ENCODE results near the gene TENT5A. TPM values are rescaled to one million over a fixed set of nuclear protein-coding genes. Genes with fewer than 3 reads are reported as not detected.

TENT5A gene
- total and polyA plus RNA-seq, 2 donors (not counting 3 experiments of a cell fraction or from before 2014, with no cell fraction given), result 0.26 to 1.2 TPM

- intact Hi-C loops (cut with micrococcal nuclease), result loop anchor here (5.0 kb wide), 6 partner anchors 267 to 1543 kb away; no protein-coding TSS in a partner anchor
- no peaks in the 10 kb centered on the region for H3K9me3 ChIP-seq (replicated peaks; ENCODE audit: control insufficient read depth, insufficient read depth, low read length)
- no peak overlapping the region for H3K27ac ChIP-seq (ENCODE audit: insufficient read depth, low read depth, low read length)
- no peaks in the 10 kb centered on the region for H3K36me3 ChIP-seq (ENCODE audit: control insufficient read depth in 2 of 2, extremely low read depth in 1 of 2, insufficient read depth in 2 of 2, low read length in 2 of 2)
- H3K4me3 ChIP-seq (replicated peaks in 1 of 3; ENCODE audit: insufficient read depth in 1 of 3, low read depth in 1 of 3, low read length in 3 of 3), result no peak overlapping the region
- ChIA-PET POLR2A (no interaction called here), CTCF (interaction anchor here (2.2 to 2.8 kb wide), 2 partner anchors 251 to 1149 kb away, joined by 11 to 17 read pairs; no protein-coding TSS in a partner anchor)
- no peaks in the 10 kb centered on the region for H4K20me1 ChIP-seq (replicated peaks; ENCODE audit: control insufficient read depth, extremely low read depth, insufficient read depth, low read length)
- H3K4me1 ChIP-seq (ENCODE audit: control insufficient read depth, extremely low read depth, insufficient read depth, low read length), result peaks cover 8% of the 10 kb centered on the region
- TF ChIP-seq POLR2AphosphoS5 (IDR thresholded peaks at IDR 0.05; ENCODE audit: insufficient read depth, low read depth, low read length) (no peak), EZH2 (IDR thresholded peaks at IDR 0.05; ENCODE audit: borderline replicate concordance, low read depth, low read length, severe bottlenecking) (no peak), CTCF (IDR thresholded peaks at IDR 0.05; ENCODE audit: extremely low read depth in 1 of 2, insufficient read depth in 1 of 2, low read depth in 1 of 2, low read length in 2 of 2) (no peak), JUN (IDR thresholded peaks at IDR 0.05; ENCODE audit: borderline replicate concordance, insufficient read depth, insufficient read length, low read depth) (no peak), MYC (IDR thresholded peaks at IDR 0.05; ENCODE audit: low read depth, low read length) (no peak), MAX (IDR thresholded peaks at IDR 0.05; ENCODE audit: insufficient read depth, insufficient read length) (no peak), POLR2A (IDR thresholded peaks at IDR 0.05; ENCODE audit: low read depth, low read length) (no peak), GATA2 (IDR thresholded peaks at IDR 0.05; ENCODE audit: insufficient read depth, insufficient read length, low read depth, low read length) (no peak), FOS (IDR thresholded peaks at IDR 0.05; ENCODE audit: borderline replicate concordance, insufficient read depth, low read length) (no peak)
- H3K9me1 ChIP-seq (replicated peaks; ENCODE audit: control insufficient read depth, extremely low read depth, insufficient read depth, low read length), result no peaks in the 10 kb centered on the region
- H2AFZ ChIP-seq (ENCODE audit: low read depth, low read length), result no peak overlapping the region
- DNase-seq (ENCODE audit: low read depth, low spot score) (no peak), FAIRE-seq (no peak)
- dilution Hi-C loops (cut with MboI; ENCODE audit: extremely low pct_ligation_motif_present, low sequenced_read_pairs), result no loop called here
- peaks cover 0 to 11% of the 10 kb centered on the region in 2 experiments for H3K27me3 ChIP-seq (ENCODE audit: control insufficient read depth in 2 of 2, insufficient read depth in 2 of 2, low read length in 2 of 2)
- no peak overlapping the region for H3K9ac ChIP-seq (replicated peaks; ENCODE audit: extremely low read depth, insufficient read depth, low read length)
- no TSS peak for BruUV-seq (replicated peaks)
- peaks cover 16% of the 10 kb centered on the region for H3K79me2 ChIP-seq (ENCODE audit: control insufficient read depth, insufficient read depth, low read length)
- H3K4me2 ChIP-seq (ENCODE audit: insufficient read depth, low read length), result no peak overlapping the region
Measured at GRCh38 chr6:81754906-81755305, 2.4 kb upstream of the TENT5A start.
